Heart right ventricle (tissue), 16 donors: ENCODE data around the gene MTMR3. TPM values are rescaled to one million over a fixed set of nuclear protein-coding genes. Genes with fewer than 3 reads are reported as not detected.
"Not testable (repeated sequence)": the region's sequence is repeated elsewhere in the genome, so short reads cannot be mapped to it uniquely, and the experiment has no call there.

Experiments
- ATAC-seq, 8 donors: fragments of 200-7000 bp; cut with Tn5 transposase; one replicate each; pipeline ENCODE4 v1.9.1; 2020; ENCODE audit warnings: mild to moderate bottlenecking in 8 of 8, moderate library complexity in 8 of 8, moderate number of reproducible peaks in 1 of 8
- DNase-seq, 2 donors: peaks; one replicate each; pipeline ENCODE4 v3.0.0-alpha.2; 2020
- H3K27ac ChIP-seq, 10 donors: fragments of 200-600 bp; sonication (generic) in 2 of 10; one replicate each; pipeline versions ENCODE4 v1.5.0 to v1.8.0; 2020 to 2022; ENCODE audit warnings: mild to moderate bottlenecking in 3 of 10
- H3K27me3 ChIP-seq, 7 donors: fragments of 200-600 bp; one replicate each; pipeline ENCODE4 v1.8.0; 2021 to 2022; ENCODE audit warnings: mild to moderate bottlenecking in 2 of 7
- H3K36me3 ChIP-seq, 9 donors: fragments of 200-600 bp; sonication (generic) in 1 of 9; one replicate each; pipeline versions ENCODE4 v1.5.0 to v1.8.0; 2020 to 2022; ENCODE audit warnings: mild to moderate bottlenecking in 2 of 9
- H3K4me1 ChIP-seq, 9 donors: fragments of 200-600 bp; sonication (generic) in 1 of 9; one replicate each; pipeline versions ENCODE4 v1.5.0 to v1.8.0; 2020 to 2022; ENCODE audit warnings: mild to moderate bottlenecking in 4 of 9
- H3K4me3 ChIP-seq, 10 donors: fragments of 200-600 bp; sonication (generic) in 2 of 10; one replicate each; pipeline versions ENCODE4 v1.5.0 to v1.8.0; 2020 to 2022; ENCODE audit warnings: mild to moderate bottlenecking in 7 of 10, moderate library complexity in 2 of 10
- H3K9me3 ChIP-seq, 11 donors: fragments of 200-600 bp in 10 of 11; sonication (generic) in 2 of 11; one replicate each; pipeline versions ENCODE4 v1.5.0 to v1.8.0; 2013 to 2022; ENCODE audit warnings: mild to moderate bottlenecking in 2 of 11, control low read depth in 1 of 11, moderate library complexity in 1 of 11
- CTCF ChIP-seq, 9 donors: fragments of 200-600 bp; sonication (generic) in 2 of 9; IDR thresholded peaks; one replicate each; pipeline versions ENCODE4 v1.5.0 to v1.8.0; 2021 to 2022; ENCODE audit warnings: antibody characterized with exemption in 9 of 9, mild to moderate bottlenecking in 5 of 9, moderate library complexity in 1 of 9
- WGBS, 2 donors: extraction: QIAGEN DNeasy Blood & Tissue Kit; methylation state at CpG; one replicate each; pipeline ENCODE4 v1.1.7; 2013; ENCODE audit warnings: inconsistent platforms in 1 of 2; 5-methylcytosine and 5-hydroxymethylcytosine counted together
- intact Hi-C, 10 donors: fragments of 100-400 bp; cut with DNase I; formaldehyde crosslinking; loops; one replicate each; pipeline versions ENCODE4 v1.11.1 to v1.14.2; 2022
- polyA plus RNA-seq, 2 donors: library from polyadenylated mRNA; stranded (reverse); fragments of 200-250 nt; gene quantifications; one replicate each; pipeline ENCODE4 v1.2.3, GENCODE V29; 2013
- total RNA-seq, 10 donors: library from RNA; stranded (reverse); fragmentation: NEBNext Ultra II Directional in 3 of 10; extraction: Animal tissue kit (Norgen Biotek cat#: 25700) in 3 of 10; gene quantifications; one replicate each; pipeline versions ENCODE4 v1.2.1 to v1.2.4, GENCODE V29; 2021 to 2023
- donor health status: Arrhythmogenic right ventricular cardiomyopathy.
- donor health status: ischemic (EF 13 %, LVEDD 7.1; RV severe dilation, severe dysfunction).
- donor health status: healthy with polysubstance abuse.
- donor health status: DM: no; HTN: yes; CAD: no.
- donor health status: DM: no; HTN: no; CAD: no.
- donor health status: ischemic (EF 25% LVEDD 6.9; RV normal size, moderate dysfunction).
- donor health status: ischemic (EF 25% LVEDD 5.7; RV mildly dilated, moderate dysfunction).
- donor health status: healthy.
- donor health status: DM: yes; HTN: yes; CAD: no.
- donor health status: Ischemic cardiomyopathy.
- donor health status: ischemic (EF 35%, LVEDD 5.7; RV mildly dilated, moderate dysfunction).
- donor health status: nonischemic (EF 11% LVEDD 7.7; RV severe dilation, severe dysfunction).
- donor health status: DM: yes; HTN: yes; CAD: no.
- donor health status: PGD.
- donor health status: ischemic (EF 29% LVEDD 5.4; RV normal size, mild dysfunction).
- donor health status: nonischemic (EF 23%, LVEDD 6.1; RV moderate dilation, normal function).

Gene MTMR3
- total and polyA plus RNA-seq, 12 donors: 9.8 to 42.9 (median 34.6) TPM

DNA sequence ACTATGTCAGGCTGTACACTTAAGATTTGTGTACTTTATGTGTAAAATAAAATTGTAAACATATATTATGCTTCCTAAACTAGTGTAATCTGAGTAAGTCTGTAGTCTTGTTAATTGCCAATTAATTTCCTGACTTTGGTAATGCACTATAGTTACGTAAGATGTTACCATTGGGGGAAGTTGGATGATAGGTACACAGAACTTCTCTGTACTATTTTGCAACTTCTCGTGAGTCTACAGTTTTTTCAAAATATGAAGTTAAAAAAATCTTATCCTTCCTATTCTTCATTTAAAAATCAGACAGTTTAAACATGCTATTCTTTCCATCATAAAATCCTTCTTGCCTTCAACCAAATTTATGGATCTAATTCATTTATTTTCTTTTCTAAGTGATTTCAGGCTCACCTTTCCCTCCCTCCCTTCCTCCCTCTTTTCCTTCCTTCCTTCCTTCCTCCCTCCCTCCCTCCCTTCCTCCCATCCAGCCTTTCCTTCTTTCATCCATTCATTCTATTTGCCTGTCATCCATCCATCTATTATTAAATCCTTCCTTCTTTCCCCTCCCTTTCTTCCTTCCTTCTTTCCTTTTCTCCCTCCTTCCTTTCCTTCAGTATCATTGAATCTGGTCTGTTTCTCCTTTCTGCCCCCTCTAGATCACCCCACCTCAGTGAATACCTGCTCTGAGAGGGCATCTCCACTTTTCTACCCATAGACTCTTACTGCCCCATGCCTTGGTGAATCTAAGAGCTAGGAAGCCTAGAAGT is 22.8 kb upstream of the MTMR3 start:
- Histone ChIP-seq H3K36me3 (no peaks in the 10 kb centered on the region), H3K27me3 (no peaks in the 10 kb centered on the region), H3K27ac (peak overlapping the region in 5 of 10 donors; percentile 1 to 88 (median 67)), H3K4me1 (peaks cover 0 to 28% (median 7%) of the 10 kb centered on the region in 9 donors), H3K9me3 (no peaks in the 10 kb centered on the region), H3K4me3 (no peak overlapping the region)
- 70 to 85% methylated on average over 2 of the region's 2 CpGs for WGBS, 2 donors
- TF ChIP-seq CTCF (IDR thresholded peaks at IDR 0.05): no peak
- intact Hi-C loops: loop anchor here in 1 of 10 donors (10.0 kb wide), 1 partner anchor 145 kb away; no protein-coding TSS in a partner anchor
- ATAC-seq (no peak), DNase-seq (no peak)

DNA sequence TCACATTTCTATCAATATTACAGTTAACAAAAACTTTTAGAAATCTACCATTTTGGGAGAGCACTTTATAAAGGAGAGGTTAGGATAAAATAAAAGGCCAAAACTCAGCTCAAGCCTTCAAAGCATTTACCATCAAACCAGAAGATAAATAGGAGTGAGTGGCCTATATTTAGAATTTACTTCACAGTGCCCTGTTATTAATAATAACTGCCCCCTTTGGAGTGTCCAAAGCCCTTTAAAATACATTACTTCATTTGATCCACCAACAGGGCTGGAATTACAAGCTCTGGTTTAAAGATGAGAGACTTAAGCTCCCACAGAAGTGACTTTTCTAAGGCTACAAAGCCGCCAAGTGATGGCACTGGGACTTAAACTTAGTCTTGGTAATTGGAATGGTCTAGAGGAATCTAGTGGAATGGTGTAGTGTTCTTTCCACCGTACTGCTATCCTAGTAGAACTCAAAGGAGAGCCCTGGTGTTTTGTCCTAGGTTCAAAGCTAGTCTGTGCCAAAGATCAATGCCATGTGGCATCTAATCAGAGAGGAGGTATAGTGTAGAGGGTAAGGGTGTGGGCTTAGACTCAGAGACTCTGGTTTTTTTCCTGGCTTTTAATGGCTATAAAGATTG is 21.2 kb upstream of the MTMR3 start:
- H3K27ac ChIP-seq: peak overlapping the region in 7 of 10 donors; percentile 50 to 88 (median 76)
- H3K4me1 ChIP-seq: peaks cover 0 to 14% (median 3%) of the 10 kb centered on the region in 9 donors
- no peaks in the 10 kb centered on the region for H3K36me3 ChIP-seq
- intact Hi-C loops: loop anchor here in 1 of 10 donors (10.0 kb wide), 1 partner anchor 143 kb away; no protein-coding TSS in a partner anchor
- WGBS, 2 donors: 72 to 79% methylated on average over 2 of the region's 2 CpGs
- H3K9me3 ChIP-seq: no peaks in the 10 kb centered on the region
- ATAC-seq (peak; percentile 29 to 93 (median 66)), DNase-seq (no peak)
- no peaks in the 10 kb centered on the region for H3K27me3 ChIP-seq
- TF ChIP-seq CTCF (IDR thresholded peaks at IDR 0.05): no peak
- H3K4me3 ChIP-seq: no peak overlapping the region

GRCh38 chr22:29865572-29865971 is 17.4 kb upstream of the MTMR3 start:
- not testable (repeated sequence) for H3K4me3 ChIP-seq, ATAC-seq, H3K27me3 ChIP-seq, H3K9me3 ChIP-seq, H3K27ac ChIP-seq, DNase-seq, H3K36me3 ChIP-seq
- 90 to 96% methylated on average over 13 of the region's 13 CpGs for WGBS, 2 donors
- intact Hi-C loops: loop anchor here in 1 of 10 donors (10.0 kb wide), 1 partner anchor 139 kb away; no protein-coding TSS in a partner anchor
- H3K4me1 ChIP-seq: peaks cover 0 to 25% (median 6%) of the 10 kb centered on the region in 9 donors

- H3K36me3 ChIP-seq: no peaks in the 10 kb centered on the region
- H3K4me1 ChIP-seq: peaks cover 0 to 17% (median 8%) of the 10 kb centered on the region in 9 donors
- no peak for DNase-seq
- TF ChIP-seq CTCF (IDR thresholded peaks at IDR 0.05): no peak
- no peak overlapping the region for H3K27ac ChIP-seq
- intact Hi-C loops: loop anchor here in 1 of 10 donors (10.0 kb wide), 1 partner anchor 138 kb away; no protein-coding TSS in a partner anchor
- no peaks in the 10 kb centered on the region for H3K27me3 ChIP-seq
- H3K4me3 ChIP-seq: no peak overlapping the region
- no peak for ATAC-seq
- H3K9me3 ChIP-seq: no peaks in the 10 kb centered on the region
Observed at GRCh38 chr22:29867260-29867659, 15.7 kb upstream of the MTMR3 start.
